Activated T-cell treated with anti-CD3 and anti-CD28 coated beads for 4 hours (primary cell): ENCODE measurements around the gene F3.
"Not testable (repeated sequence)": the region's sequence is repeated elsewhere in the genome, so short reads cannot be mapped to it uniquely, and the experiment has no call there.

Experiments
- DNase-seq: peaks from one replicate; pipeline ENCODE4 v3.0.0-alpha.2; 2020

F3 gene

GRCh38 chr1:94541246-94542087 is at the start of gene F3:
Gene F3, minus strand, starts transcription at chr1:94541759. Its CDS starts 123 bp downstream, at chr1:94541636.
- DNase-seq, result peak; percentile 73

GRCh38 chr1:94590203-94591137 is 48.9 kb upstream of the F3 start:
- DNase-seq, result no peak

- DNase-seq, result no peak
These were observed 48.2 kb upstream of the F3 start for GRCh38 chr1:94589728-94590127.

- DNase-seq, result no peak
These were observed 41.0 kb upstream of the F3 start for GRCh38 chr1:94582565-94582964.

GRCh38 chr1:94580367-94581115 is 39.0 kb upstream of the F3 start:
- DNase-seq, result no peak

- DNase-seq, result no peak
These were observed 38.3 kb upstream of the F3 start for GRCh38 chr1:94579876-94580294.

GRCh38 chr1:94578856-94579255 is 37.3 kb upstream of the F3 start:
- no peak for DNase-seq

GRCh38 chr1:94573917-94574316 is 32.4 kb upstream of the F3 start:
- not testable (repeated sequence) for DNase-seq

GRCh38 chr1:94572780-94573179 is 31.2 kb upstream of the F3 start:
- no peak for DNase-seq

GRCh38 chr1:94570965-94571364 is 29.4 kb upstream of the F3 start:
- DNase-seq, result not testable (repeated sequence)

- not testable (repeated sequence) for DNase-seq
These were observed 27.2 kb upstream of the F3 start for GRCh38 chr1:94568806-94569205.

GRCh38 chr1:94567975-94568607 is 26.5 kb upstream of the F3 start:
- DNase-seq, result not testable (repeated sequence)

GRCh38 chr1:94566436-94566835 is 24.9 kb upstream of the F3 start:
- not testable (repeated sequence) for DNase-seq

- no peak for DNase-seq
These were observed 24.3 kb upstream of the F3 start for GRCh38 chr1:94565901-94566300.

GRCh38 chr1:94562519-94563260 is 21.1 kb upstream of the F3 start:
- no peak for DNase-seq

- DNase-seq, result no peak
These were observed 18.8 kb upstream of the F3 start for GRCh38 chr1:94560333-94560732.

- no peak for DNase-seq
These were observed 18.4 kb upstream of the F3 start for GRCh38 chr1:94559921-94560320.

GRCh38 chr1:94555091-94555490 is 13.5 kb upstream of the F3 start:
- no peak for DNase-seq

- DNase-seq, result no peak
These were observed 13.0 kb upstream of the F3 start for GRCh38 chr1:94554580-94554979.

- DNase-seq, result no peak
These were observed 12.4 kb upstream of the F3 start for GRCh38 chr1:94553931-94554330.

- no peak for DNase-seq
These were observed 11.8 kb upstream of the F3 start for GRCh38 chr1:94553323-94553730.
